ENCODE results near the gene CDK5RAP1. TPM values are rescaled to one million over a fixed set of nuclear protein-coding genes. Genes with fewer than 3 reads are reported as not detected.

The CDK5RAP1 gene
- polyA plus RNA-seq, 1 donor (not counting 4 experiments of a cell fraction or from before 2014, with no cell fraction given) = 34.0 TPM

- no peak overlapping the region for H2AFZ ChIP-seq (ENCODE audit: control insufficient read depth, low read length)
- H3K9ac ChIP-seq (ENCODE audit: control insufficient read depth, extremely low read depth, insufficient read depth, low read length) = peak overlapping the region; percentile 92
- H3K27ac ChIP-seq (ENCODE audit: control insufficient read depth, insufficient read depth, low read length) = no peak overlapping the region
- TF ChIP-seq CTCF (optimal IDR thresholded peaks at IDR 0.05 in 1 of 3, IDR thresholded peaks at IDR 0.05 in 1 of 3, conservative IDR thresholded peaks at IDR 0.05 in 1 of 3; ENCODE audit: extremely low read depth in 1 of 3, insufficient read depth in 2 of 3, low read length in 3 of 3) (no peak), EZH2 (IDR thresholded peaks at IDR 0.05; ENCODE audit: low read length) (no peak)
- H3K36me3 ChIP-seq (ENCODE audit: control insufficient read depth in 2 of 2, extremely low read depth in 1 of 2, insufficient read depth in 2 of 2, low read length in 2 of 2) = peaks cover 0 to under 1% of the 10 kb centered on the region in 2 experiments
- dilution Hi-C loops (cut with MboI; ENCODE audit: extremely low pct_ligation_motif_present, low sequenced_read_pairs) = no loop called here
- H3K9me3 ChIP-seq (ENCODE audit: control insufficient read depth, low read depth, low read length) = no peaks in the 10 kb centered on the region
- H3K4me3 ChIP-seq (ENCODE audit: control insufficient read depth in 2 of 3, extremely low read depth in 1 of 3, insufficient read depth in 2 of 3, low read depth in 1 of 3, low read length in 3 of 3) = peak overlapping the region in 2 of 3 experiments; percentile 98 to 100
- FAIRE-seq (no peak), DNase-seq (ENCODE audit: low read depth, low spot score) (no peak)
- no peaks in the 10 kb centered on the region for H4K20me1 ChIP-seq (ENCODE audit: control insufficient read depth, extremely low read depth, insufficient read depth, low read length)
- H3K79me2 ChIP-seq (ENCODE audit: control insufficient read depth, insufficient read depth, low read length) = peaks cover 52% of the 10 kb centered on the region
- H3K4me2 ChIP-seq (ENCODE audit: control insufficient read depth, extremely low read depth, insufficient read depth, low read depth, low read length) = peak overlapping the region; percentile 82
- H3K9me1 ChIP-seq (ENCODE audit: control insufficient read depth, extremely low read depth, insufficient read depth, low read length) = no peaks in the 10 kb centered on the region
- no peaks in the 10 kb centered on the region for H3K27me3 ChIP-seq (ENCODE audit: control insufficient read depth, extremely low read depth, insufficient read depth, low read length)
- peaks cover 28% of the 10 kb centered on the region for H3K4me1 ChIP-seq (ENCODE audit: control insufficient read depth, extremely low read depth, insufficient read depth, low read length)
These were observed 1.4 kb downstream of the CDK5RAP1 start for GRCh38 chr20:33399924-33400323.

- DNase-seq (ENCODE audit: low read depth, low spot score) (no peak), FAIRE-seq (no peak)
- Histone ChIP-seq H3K4me2 (ENCODE audit: control insufficient read depth, extremely low read depth, insufficient read depth, low read depth, low read length) (no peak overlapping the region), H4K20me1 (ENCODE audit: control insufficient read depth, extremely low read depth, insufficient read depth, low read length) (no peaks in the 10 kb centered on the region), H3K79me2 (ENCODE audit: control insufficient read depth, insufficient read depth, low read length) (peaks cover 31% of the 10 kb centered on the region), H2AFZ (ENCODE audit: control insufficient read depth, low read length) (no peak overlapping the region), H3K27ac (ENCODE audit: control insufficient read depth, insufficient read depth, low read length) (no peak overlapping the region), H3K27me3 (ENCODE audit: control insufficient read depth, extremely low read depth, insufficient read depth, low read length) (no peaks in the 10 kb centered on the region), H3K9me1 (ENCODE audit: control insufficient read depth, extremely low read depth, insufficient read depth, low read length) (no peaks in the 10 kb centered on the region), H3K36me3 (ENCODE audit: control insufficient read depth in 2 of 2, extremely low read depth in 1 of 2, insufficient read depth in 2 of 2, low read length in 2 of 2) (peaks cover 7 to 9% of the 10 kb centered on the region in 2 experiments), H3K9ac (ENCODE audit: control insufficient read depth, extremely low read depth, insufficient read depth, low read length) (no peak overlapping the region), H3K4me3 (ENCODE audit: control insufficient read depth in 2 of 3, extremely low read depth in 1 of 3, insufficient read depth in 2 of 3, low read depth in 1 of 3, low read length in 3 of 3) (no peak overlapping the region), H3K9me3 (ENCODE audit: control insufficient read depth, low read depth, low read length) (no peaks in the 10 kb centered on the region), H3K4me1 (ENCODE audit: control insufficient read depth, extremely low read depth, insufficient read depth, low read length) (no peaks in the 10 kb centered on the region)
- dilution Hi-C loops (cut with MboI; ENCODE audit: extremely low pct_ligation_motif_present, low sequenced_read_pairs) = no loop called here
- TF ChIP-seq CTCF (optimal IDR thresholded peaks at IDR 0.05 in 1 of 3, IDR thresholded peaks at IDR 0.05 in 1 of 3, conservative IDR thresholded peaks at IDR 0.05 in 1 of 3; ENCODE audit: extremely low read depth in 1 of 3, insufficient read depth in 2 of 3, low read length in 3 of 3) = peak in 1 of 3 experiments; percentile 29
- TF ChIP-seq EZH2 (IDR thresholded peaks at IDR 0.05; ENCODE audit: low read length) = no peak
These were observed 6.6 kb downstream of the CDK5RAP1 start for GRCh38 chr20:33394718-33395117.
